Small intestine (tissue), 7 donors: ENCODE measurements around the gene GATD1. TPM values are rescaled to one million over a fixed set of nuclear protein-coding genes. Genes with fewer than 3 reads are reported as not detected.

ENCODE experiments used
- DNase-seq, 2 donors: peaks; one replicate each; pipeline versions ENCODE4 v3.0.0 to v3.0.0-alpha.2; 2013
- FAIRE-seq: peaks from 2 replicates; lab custom pipeline; 2012; peaks lifted over from hg19 to GRCh38; lab: Jason Lieb, UNC
- H3K27ac ChIP-seq, 3 donors: one replicate each; pipeline ENCODE4 v1.5.1; 2013; ENCODE audit warnings: low read length in 2 of 3, mild to moderate bottlenecking in 2 of 3, control low read depth in 1 of 3, inconsistent platforms in 1 of 3, low read depth in 1 of 3, moderate library complexity in 1 of 3
- H3K27me3 ChIP-seq, 3 donors: one replicate each; pipeline ENCODE4 v1.6.1; 2013; ENCODE audit warnings: low read length in 3 of 3, inconsistent platforms in 1 of 3; ENCODE audit not compliant: control insufficient read depth in 3 of 3, insufficient read depth in 3 of 3
- H3K36me3 ChIP-seq, 3 donors: one replicate each; pipeline ENCODE4 v1.6.1; 2013; ENCODE audit warnings: low read length in 3 of 3, inconsistent platforms in 1 of 3, low read depth in 1 of 3, mild to moderate bottlenecking in 1 of 3, moderate library complexity in 1 of 3; ENCODE audit not compliant: control insufficient read depth in 3 of 3, insufficient read depth in 2 of 3
- H3K4me1 ChIP-seq, 3 donors: one replicate each; pipeline ENCODE4 v1.6.1; 2013; ENCODE audit warnings: low read length in 2 of 3, inconsistent platforms in 1 of 3, low read depth in 1 of 3, mild to moderate bottlenecking in 1 of 3, moderate library complexity in 1 of 3; ENCODE audit not compliant: control insufficient read depth in 3 of 3, insufficient read depth in 2 of 3
- H3K4me3 ChIP-seq, 3 donors: one replicate each; pipeline ENCODE4 v1.5.1; 2013; ENCODE audit warnings: low read length in 3 of 3, control low read depth in 1 of 3, inconsistent platforms in 1 of 3, low read depth in 1 of 3, mild to moderate bottlenecking in 1 of 3, moderate library complexity in 1 of 3
- H3K9me3 ChIP-seq, 2 donors: one replicate each; pipeline ENCODE4 v1.6.1; 2013; ENCODE audit warnings: low read depth in 1 of 2, low read length in 1 of 2; ENCODE audit not compliant: control insufficient read depth in 2 of 2, insufficient read depth in 1 of 2
- WGBS, 3 donors: extraction: QIAGEN DNeasy Blood & Tissue Kit; methylation state at CpG; one replicate each; pipeline ENCODE4 v1.1.7; 2013; 5-methylcytosine and 5-hydroxymethylcytosine counted together
- polyA plus RNA-seq, 4 donors: library from polyadenylated mRNA; stranded (reverse) in 3 of 4; unstranded in 1 of 4; fragments of 200-250 nt in 3 of 4; fragments of 120-200 nt in 1 of 4; gene quantifications; one replicate each; pipeline versions ENCODE4 v1.2.1 to v1.2.3, GENCODE V29; 2013
- donor health status: healthy with polysubstance abuse.
- donor health status: control.
- donor health status: control.
- donor health status: Bipolar disorder and iron deficiency.
- donor health status: healthy.

GATD1 gene
- polyA plus RNA-seq, 4 donors = 12.2 to 55.6 (median 29.8) TPM

GRCh38 chr11:790721-791564, 13.7 kb upstream of the GATD1 start:
- Histone ChIP-seq H3K27me3 (peaks cover 0 to 32% (median 0%) of the 10 kb centered on the region in 3 donors), H3K4me3 (no peak overlapping the region), H3K9me3 (no peaks in the 10 kb centered on the region), H3K36me3 (peaks cover 0 to 49% (median 5%) of the 10 kb centered on the region in 3 donors), H3K27ac (no peak overlapping the region), H3K4me1 (peaks cover 0 to 26% (median 4%) of the 10 kb centered on the region in 3 donors)
- WGBS, 3 donors = 63 to 71% (median 67%) methylated on average over 14 to 18 of the region's 18 CpGs
- no peak for DNase-seq
- FAIRE-seq = no peak

- 3 to 5% (median 4%) methylated on average over 20 to 44 of the region's 44 CpGs for WGBS, 3 donors
- H3K27me3 ChIP-seq = peaks cover 0 to 32% (median 0%) of the 10 kb centered on the region in 3 donors
- DNase-seq (peak in 1 of 2 donors; percentile 45), FAIRE-seq (no peak)
- no peak within 1 kb of the TSS for H3K4me3 ChIP-seq
- peaks cover 0 to 49% (median 5%) of the 10 kb centered on the region in 3 donors for H3K36me3 ChIP-seq
- no peaks in the 10 kb centered on the region for H3K9me3 ChIP-seq
- H3K27ac ChIP-seq = no peak within 1 kb of the TSS
- H3K4me1 ChIP-seq = peaks cover 0 to 16% (median 0%) of the 10 kb centered on the region in 3 donors
Observed at GRCh38 chr11:789943-790342, 12.7 kb upstream of the GATD1 start, which contains the start of gene CEND1. CEND1 (minus strand) TSS chr11:790090; CDS start chr11:788576, 1,514 bp downstream.

- DNase-seq = no peak
- peaks cover 0 to 32% (median 0%) of the 10 kb centered on the region in 3 donors for H3K27me3 ChIP-seq
- H3K4me1 ChIP-seq = peaks cover 0 to 11% (median 0%) of the 10 kb centered on the region in 3 donors
- H3K27ac ChIP-seq = no peak overlapping the region
- no peak overlapping the region for H3K4me3 ChIP-seq
- peaks cover 0 to 46% (median 5%) of the 10 kb centered on the region in 3 donors for H3K36me3 ChIP-seq
- no peaks in the 10 kb centered on the region for H3K9me3 ChIP-seq
- WGBS, 3 donors = 15 to 31% (median 18%) methylated on average over 29 to 31 of the region's 31 CpGs
- no peak for FAIRE-seq
Observed at GRCh38 chr11:788953-789940, 12.0 kb upstream of the GATD1 start.

- DNase-seq (no peak), FAIRE-seq (no peak)
- peaks cover 0 to 15% (median 0%) of the 10 kb centered on the region in 3 donors for H3K4me1 ChIP-seq
- no peak overlapping the region for H3K4me3 ChIP-seq
- 17 to 57% (median 24%) methylated on average over 24 to 28 of the region's 28 CpGs for WGBS, 3 donors
- no peaks in the 10 kb centered on the region for H3K9me3 ChIP-seq
- peaks cover 0 to 32% (median 0%) of the 10 kb centered on the region in 3 donors for H3K27me3 ChIP-seq
- peaks cover 0 to 37% (median 5%) of the 10 kb centered on the region in 3 donors for H3K36me3 ChIP-seq
- H3K27ac ChIP-seq = no peak overlapping the region
Observed at GRCh38 chr11:788009-788640, 10.8 kb upstream of the GATD1 start.

- Histone ChIP-seq H3K36me3 (peaks cover 0 to 29% (median 0%) of the 10 kb centered on the region in 3 donors), H3K9me3 (no peaks in the 10 kb centered on the region), H3K4me1 (peaks cover 0 to 19% (median 0%) of the 10 kb centered on the region in 3 donors), H3K27ac (no peak overlapping the region), H3K4me3 (no peak overlapping the region), H3K27me3 (peaks cover 0 to 32% (median 0%) of the 10 kb centered on the region in 3 donors)
- FAIRE-seq (no peak), DNase-seq (no peak)
- WGBS, 3 donors = 83 to 88% (median 87%) methylated on average over 22 to 24 of the region's 24 CpGs
Observed at GRCh38 chr11:787084-787675, 9.9 kb upstream of the GATD1 start.

GRCh38 chr11:786235-787083, 9.2 kb upstream of the GATD1 start:
- WGBS, 3 donors = 75 to 80% (median 79%) methylated on average over 15 to 24 of the region's 24 CpGs
- FAIRE-seq (no peak), DNase-seq (no peak)
- H3K4me3 ChIP-seq = no peak overlapping the region
- no peaks in the 10 kb centered on the region for H3K9me3 ChIP-seq
- H3K27me3 ChIP-seq = peaks cover 0 to 31% (median 0%) of the 10 kb centered on the region in 3 donors
- peaks cover 0 to 29% (median 0%) of the 10 kb centered on the region in 3 donors for H3K36me3 ChIP-seq
- H3K27ac ChIP-seq = no peak overlapping the region
- peaks cover 0 to 19% (median 0%) of the 10 kb centered on the region in 3 donors for H3K4me1 ChIP-seq

- Histone ChIP-seq H3K4me3 (no peak overlapping the region), H3K27me3 (peaks cover 0 to 5% (median 0%) of the 10 kb centered on the region in 3 donors), H3K4me1 (peaks cover 0 to 20% (median 0%) of the 10 kb centered on the region in 3 donors), H3K27ac (peak overlapping the region in 1 of 3 donors; percentile 3), H3K9me3 (no peaks in the 10 kb centered on the region), H3K36me3 (peaks cover 0 to 45% (median 0%) of the 10 kb centered on the region in 3 donors)
- DNase-seq = peak; percentile 91 to 93
- no peak for FAIRE-seq
- 7 to 26% (median 20%) methylated on average over 24 of the region's 24 CpGs for WGBS, 3 donors
Observed at GRCh38 chr11:783581-784015, 6.3 kb upstream of the GATD1 start.
